K562 (cell line): ENCODE results near the gene FBXW11. TPM values are rescaled to one million over a fixed set of nuclear protein-coding genes. Genes with fewer than 3 reads are reported as not detected.
A peak's percentile ranks its signal among the peaks of the same experiment; 100 is the strongest.

Experiments used
- ARID1B ChIP-seq: fragments of 450-650 bp; IDR thresholded peaks from 2 replicates; pipeline ENCODE4 v1.6.1; 2016; ENCODE audit warnings: antibody characterized with exemption, mild to moderate bottlenecking, inconsistent platforms
- CCAR2 ChIP-seq: fragments of 200-400 bp; formaldehyde crosslinking; IDR thresholded peaks from 2 replicates; pipeline ENCODE4 v1.6.1; 2017; ENCODE audit warnings: mild to moderate bottlenecking, low read depth, low read length
- EZH2 ChIP-seq: IDR thresholded peaks from 2 replicates; pipeline ENCODE4 v1.6.1; 2012; ENCODE audit warnings: low read depth, mild to moderate bottlenecking, inconsistent platforms, low read length, borderline replicate concordance
- FOXK2 ChIP-seq, 2 experiments: fragments of 450-650 bp; IDR thresholded peaks in 1 of 2; conservative IDR thresholded peaks in 1 of 2; 2 replicates each; pipeline ENCODE4 v1.6.1; 2016; ENCODE audit warnings: low read depth in 2 of 2, mild to moderate bottlenecking in 1 of 2
- GABPB2 ChIP-seq: fragments of 250-450 bp; sonication (Bioruptor Pico); conservative IDR thresholded peaks from 2 replicates; pipeline ENCODE4 v1.5.1; 2021; ENCODE audit warnings: mild to moderate bottlenecking
- HMG20A ChIP-seq: fragments of 450-650 bp; formaldehyde crosslinking; conservative IDR thresholded peaks from 2 replicates; pipeline ENCODE4 v1.4.0; 2020; ENCODE audit warnings: mild to moderate bottlenecking, mixed read lengths
- NUFIP1 ChIP-seq: fragments of 450-650 bp; IDR thresholded peaks from 2 replicates; pipeline ENCODE4 v1.6.1; 2018; ENCODE audit not compliant: partially characterized antibody
- PHF21A ChIP-seq: fragments of 450-650 bp; IDR thresholded peaks from 2 replicates; pipeline ENCODE4 v1.6.1; 2017; ENCODE audit warnings: low read depth, borderline replicate concordance
- POLR2H ChIP-seq: IDR thresholded peaks from 2 replicates; pipeline ENCODE4 v1.6.1; 2016; ENCODE audit warnings: missing genetic modification characterization, low read depth, mild to moderate bottlenecking, control low read depth, missing compliant biosample characterization, moderate library complexity
- RCOR1 ChIP-seq, 2 experiments: IDR thresholded peaks; 2 replicates each; pipeline ENCODE4 v1.6.1; 2012; ENCODE audit warnings: low read depth in 2 of 2, low read length in 2 of 2, borderline replicate concordance in 1 of 2, improper control_type of control experiment in 1 of 2
- SETDB1 ChIP-seq: IDR thresholded peaks from one replicate; pipeline ENCODE4 v1.6.1; 2012; ENCODE audit warnings: low read length, control low read depth, inconsistent platforms
- SMARCB1 ChIP-seq: IDR thresholded peaks from 2 replicates; pipeline ENCODE4 v1.6.1; 2011; ENCODE audit warnings: improper control_type of control experiment, low read depth; ENCODE audit not compliant: insufficient read length
- TCFL5 ChIP-seq: fragments of 250-450 bp; sonication (Bioruptor Pico); conservative IDR thresholded peaks from 2 replicates; pipeline ENCODE4 v1.6.1; 2021; ENCODE audit warnings: mild to moderate bottlenecking, moderate library complexity, matching md5 sums
- YBX1 ChIP-seq: fragments of 450-650 bp; IDR thresholded peaks from 2 replicates; pipeline ENCODE4 v1.7.1; 2016; ENCODE audit warnings: mild to moderate bottlenecking
- polyA plus RNA-seq, 8 experiments: library from polyadenylated mRNA; depleted of rRNA in 4 of 8; stranded (reverse) in 5 of 8; unstranded in 3 of 8; fragments of >200 nt; fragmentation: Nextera tagmentation in 2 of 8; fragmentation: Illumina TruSeq in 1 of 8; extraction: Ambion mirVana in 2 of 8; extraction: Trizol in 1 of 8; gene quantifications; 2 replicates each; pipeline versions ENCODE4 v1.2.1 to v1.2.3, GENCODE V29; 2011 to 2014; ENCODE audit warnings: inconsistent platforms in 1 of 8, missing spikeins in 1 of 8
- total RNA-seq, 7 experiments: library from RNA; depleted of rRNA in 6 of 7; stranded (reverse); fragments of >200 nt in 6 of 7; fragmentation: Illumina TruSeq in 2 of 7; extraction: Trizol in 2 of 7; gene quantifications; 2 replicates each; pipeline versions ENCODE4 v1.2.1 to v1.2.3, GENCODE V29; 2011 to 2021; ENCODE audit warnings: low replicate concordance in 1 of 7
- TF ChIP-seq, protein P1 (sequence below): sonication (generic); formaldehyde crosslinking; IDR thresholded peaks from 2 replicates; pipeline ENCODE4 v1.8.1; 2023; ENCODE audit warnings: mild to moderate bottlenecking, missing genetic modification reagents
- TF ChIP-seq, protein P2 (sequence below): sonication (generic); formaldehyde crosslinking; IDR thresholded peaks from 2 replicates; pipeline ENCODE4 v1.9.0; 2022; ENCODE audit warnings: mild to moderate bottlenecking, missing genetic modification reagents
- TF ChIP-seq, protein P3 (sequence below): IDR thresholded peaks from 2 replicates; pipeline ENCODE4 v1.6.1; 2011; ENCODE audit warnings: borderline replicate concordance, low read depth, mild to moderate bottlenecking, moderate library complexity, low read length; ENCODE audit not compliant: insufficient read depth, poor library complexity, severe bottlenecking
- TF ChIP-seq, protein P4 (sequence below): fragments of 450-650 bp; IDR thresholded peaks from 2 replicates; pipeline ENCODE4 v1.6.1; 2016; ENCODE audit warnings: mild to moderate bottlenecking

The FBXW11 gene
- total and polyA plus RNA-seq, 9 of the 15 experiments (the other 6 are each of a cell fraction or from before 2014, with no cell fraction given): 3.0 to 28.6 (median 23.6) TPM

DNA sequence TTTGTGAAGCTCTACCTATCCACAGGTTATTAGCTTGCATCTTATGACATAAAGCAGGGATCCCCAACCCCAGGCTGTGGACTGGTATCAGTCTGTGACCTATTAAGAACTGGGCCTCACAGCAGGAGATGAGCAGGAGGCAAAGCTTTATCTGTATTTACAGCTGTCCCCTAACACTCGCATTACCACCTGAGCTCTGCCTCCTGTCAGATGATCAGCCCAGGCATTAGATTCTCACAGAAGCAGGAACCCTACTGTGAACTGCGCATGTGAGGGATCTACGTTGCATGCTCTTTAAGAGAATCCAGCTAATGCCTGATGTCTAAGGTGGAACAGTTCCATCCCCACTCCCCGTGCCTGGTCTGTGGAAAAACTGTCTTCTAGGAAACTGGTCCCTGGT lies 19.7 kb downstream of the FBXW11 start (continued):
- no peak for TF ChIP-seq SETDB1
- TF ChIP-seq, protein P1, sequence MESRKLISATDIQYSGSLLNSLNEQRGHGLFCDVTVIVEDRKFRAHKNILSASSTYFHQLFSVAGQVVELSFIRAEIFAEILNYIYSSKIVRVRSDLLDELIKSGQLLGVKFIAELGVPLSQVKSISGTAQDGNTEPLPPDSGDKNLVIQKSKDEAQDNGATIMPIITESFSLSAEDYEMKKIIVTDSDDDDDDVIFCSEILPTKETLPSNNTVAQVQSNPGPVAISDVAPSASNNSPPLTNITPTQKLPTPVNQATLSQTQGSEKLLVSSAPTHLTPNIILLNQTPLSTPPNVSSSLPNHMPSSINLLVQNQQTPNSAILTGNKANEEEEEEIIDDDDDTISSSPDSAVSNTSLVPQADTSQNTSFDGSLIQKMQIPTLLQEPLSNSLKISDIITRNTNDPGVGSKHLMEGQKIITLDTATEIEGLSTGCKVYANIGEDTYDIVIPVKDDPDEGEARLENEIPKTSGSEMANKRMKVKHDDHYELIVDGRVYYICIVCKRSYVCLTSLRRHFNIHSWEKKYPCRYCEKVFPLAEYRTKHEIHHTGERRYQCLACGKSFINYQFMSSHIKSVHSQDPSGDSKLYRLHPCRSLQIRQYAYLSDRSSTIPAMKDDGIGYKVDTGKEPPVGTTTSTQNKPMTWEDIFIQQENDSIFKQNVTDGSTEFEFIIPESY (CRISPR knock-in tag): peak; percentile 5; the same call in 1 of the 2 replicates
- no peak for TF ChIP-seq HMG20A (CRISPR knock-in tag)
- TF ChIP-seq CCAR2: no peak
- TF ChIP-seq PHF21A: no peak
- no peak for TF ChIP-seq TCFL5 (CRISPR knock-in tag)
- TF ChIP-seq EZH2: no peak
- no peak for TF ChIP-seq FOXK2 (conservative IDR thresholded peaks at IDR 0.05 in 1 of 2, IDR thresholded peaks at IDR 0.05 in 1 of 2; ENCODE audit: low read depth in 2 of 2)
- 0 out of 4 replicates have a peak, but pooled peaks of 1 of the 2 experiments have one; percentile 9 for TF ChIP-seq RCOR1 (IDR thresholded peaks at IDR 0.05; ENCODE audit: borderline replicate concordance in 1 of 2, low read depth in 2 of 2, low read length in 2 of 2)
- no peak for TF ChIP-seq SMARCB1
- no peak for TF ChIP-seq YBX1
- TF ChIP-seq NUFIP1: no peak
- TF ChIP-seq, protein P2, sequence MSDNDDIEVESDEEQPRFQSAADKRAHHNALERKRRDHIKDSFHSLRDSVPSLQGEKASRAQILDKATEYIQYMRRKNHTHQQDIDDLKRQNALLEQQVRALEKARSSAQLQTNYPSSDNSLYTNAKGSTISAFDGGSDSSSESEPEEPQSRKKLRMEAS (CRISPR knock-in tag): no peak
- no peak for TF ChIP-seq GABPB2 (CRISPR knock-in tag)
- TF ChIP-seq POLR2H (tag): no peak
- peak; percentile 65 for TF ChIP-seq ARID1B
- TF ChIP-seq, protein P3, sequence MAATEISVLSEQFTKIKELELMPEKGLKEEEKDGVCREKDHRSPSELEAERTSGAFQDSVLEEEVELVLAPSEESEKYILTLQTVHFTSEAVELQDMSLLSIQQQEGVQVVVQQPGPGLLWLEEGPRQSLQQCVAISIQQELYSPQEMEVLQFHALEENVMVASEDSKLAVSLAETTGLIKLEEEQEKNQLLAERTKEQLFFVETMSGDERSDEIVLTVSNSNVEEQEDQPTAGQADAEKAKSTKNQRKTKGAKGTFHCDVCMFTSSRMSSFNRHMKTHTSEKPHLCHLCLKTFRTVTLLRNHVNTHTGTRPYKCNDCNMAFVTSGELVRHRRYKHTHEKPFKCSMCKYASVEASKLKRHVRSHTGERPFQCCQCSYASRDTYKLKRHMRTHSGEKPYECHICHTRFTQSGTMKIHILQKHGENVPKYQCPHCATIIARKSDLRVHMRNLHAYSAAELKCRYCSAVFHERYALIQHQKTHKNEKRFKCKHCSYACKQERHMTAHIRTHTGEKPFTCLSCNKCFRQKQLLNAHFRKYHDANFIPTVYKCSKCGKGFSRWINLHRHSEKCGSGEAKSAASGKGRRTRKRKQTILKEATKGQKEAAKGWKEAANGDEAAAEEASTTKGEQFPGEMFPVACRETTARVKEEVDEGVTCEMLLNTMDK: no peak
- TF ChIP-seq, protein P4, sequence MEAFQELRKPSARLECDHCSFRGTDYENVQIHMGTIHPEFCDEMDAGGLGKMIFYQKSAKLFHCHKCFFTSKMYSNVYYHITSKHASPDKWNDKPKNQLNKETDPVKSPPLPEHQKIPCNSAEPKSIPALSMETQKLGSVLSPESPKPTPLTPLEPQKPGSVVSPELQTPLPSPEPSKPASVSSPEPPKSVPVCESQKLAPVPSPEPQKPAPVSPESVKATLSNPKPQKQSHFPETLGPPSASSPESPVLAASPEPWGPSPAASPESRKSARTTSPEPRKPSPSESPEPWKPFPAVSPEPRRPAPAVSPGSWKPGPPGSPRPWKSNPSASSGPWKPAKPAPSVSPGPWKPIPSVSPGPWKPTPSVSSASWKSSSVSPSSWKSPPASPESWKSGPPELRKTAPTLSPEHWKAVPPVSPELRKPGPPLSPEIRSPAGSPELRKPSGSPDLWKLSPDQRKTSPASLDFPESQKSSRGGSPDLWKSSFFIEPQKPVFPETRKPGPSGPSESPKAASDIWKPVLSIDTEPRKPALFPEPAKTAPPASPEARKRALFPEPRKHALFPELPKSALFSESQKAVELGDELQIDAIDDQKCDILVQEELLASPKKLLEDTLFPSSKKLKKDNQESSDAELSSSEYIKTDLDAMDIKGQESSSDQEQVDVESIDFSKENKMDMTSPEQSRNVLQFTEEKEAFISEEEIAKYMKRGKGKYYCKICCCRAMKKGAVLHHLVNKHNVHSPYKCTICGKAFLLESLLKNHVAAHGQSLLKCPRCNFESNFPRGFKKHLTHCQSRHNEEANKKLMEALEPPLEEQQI: no peak
